GM12878 (cell line): Measurements from ENCODE around the gene LGI2.

Experiments
- BRCA1 ChIP-seq: IDR thresholded peaks from 2 replicates; pipeline ENCODE4 v1.6.1; 2011; ENCODE audit warnings: low read depth, low read length, improper control_type of control experiment
- CREM ChIP-seq: IDR thresholded peaks from 2 replicates; pipeline ENCODE4 v1.6.1; 2014; ENCODE audit warnings: antibody characterized with exemption, low read depth
- EGR1 ChIP-seq, 2 experiments: IDR thresholded peaks; 1 replicate in 1 of 2; 2 replicates in 1 of 2; pipeline ENCODE4 v1.6.1; 2011 to 2012; ENCODE audit warnings: low read depth in 2 of 2, low read length in 2 of 2, borderline replicate concordance in 1 of 2, mild to moderate bottlenecking in 1 of 2, moderate library complexity in 1 of 2
- FOXM1 ChIP-seq: IDR thresholded peaks from 2 replicates; pipeline ENCODE4 v1.6.1; 2012; ENCODE audit warnings: low read depth, mild to moderate bottlenecking, inconsistent platforms, low read length, moderate library complexity
- GABPA ChIP-seq: IDR thresholded peaks from 2 replicates; pipeline ENCODE4 v1.6.1; 2014; ENCODE audit warnings: antibody characterized with exemption, low read depth, mild to moderate bottlenecking, inconsistent platforms
- POLR2A ChIP-seq: IDR thresholded peaks from 2 replicates; pipeline ENCODE4 v1.6.1; 2011; ENCODE audit warnings: low read depth, mild to moderate bottlenecking, low read length
- RAD21 ChIP-seq: IDR thresholded peaks from 2 replicates; pipeline ENCODE4 v1.6.1; 2011; ENCODE audit warnings: mild to moderate bottlenecking, low read depth, low read length, moderate library complexity; ENCODE audit not compliant: insufficient read depth
- SIN3A ChIP-seq: IDR thresholded peaks from 2 replicates; pipeline ENCODE4 v1.6.1; 2012; ENCODE audit warnings: low read depth, low read length, improper control_type of control experiment
- SUZ12 ChIP-seq: fragments of 200-600 bp; sonication (generic); IDR thresholded peaks from one replicate; pipeline ENCODE4 v1.6.1; 2018; ENCODE audit warnings: antibody characterized with exemption, mild to moderate bottlenecking; ENCODE audit not compliant: unreplicated experiment
- TF ChIP-seq, protein P1 (sequence below), 3 experiments: IDR thresholded peaks in 2 of 3; conservative IDR thresholded peaks in 1 of 3; 2 replicates each; pipeline ENCODE4 v1.5.1; 2011; ENCODE audit warnings: low read depth in 3 of 3, low read length in 3 of 3, mild to moderate bottlenecking in 3 of 3, control low read depth in 2 of 3, moderate library complexity in 2 of 3, inconsistent platforms in 1 of 3, mixed read lengths in 1 of 3; ENCODE audit not compliant: control insufficient read depth in 2 of 3, insufficient read depth in 1 of 3; ENCODE audit errors: extremely low read depth in 1 of 3
- TF ChIP-seq, protein P2 (sequence below): IDR thresholded peaks from 2 replicates; pipeline ENCODE4 v1.6.1; 2012; ENCODE audit warnings: mild to moderate bottlenecking, low read depth, low read length
- TF ChIP-seq, protein P3 (sequence below): IDR thresholded peaks from 2 replicates; pipeline ENCODE4 v1.6.1; 2011; ENCODE audit warnings: low read depth, low read length, improper control_type of control experiment, borderline replicate concordance

DNA sequence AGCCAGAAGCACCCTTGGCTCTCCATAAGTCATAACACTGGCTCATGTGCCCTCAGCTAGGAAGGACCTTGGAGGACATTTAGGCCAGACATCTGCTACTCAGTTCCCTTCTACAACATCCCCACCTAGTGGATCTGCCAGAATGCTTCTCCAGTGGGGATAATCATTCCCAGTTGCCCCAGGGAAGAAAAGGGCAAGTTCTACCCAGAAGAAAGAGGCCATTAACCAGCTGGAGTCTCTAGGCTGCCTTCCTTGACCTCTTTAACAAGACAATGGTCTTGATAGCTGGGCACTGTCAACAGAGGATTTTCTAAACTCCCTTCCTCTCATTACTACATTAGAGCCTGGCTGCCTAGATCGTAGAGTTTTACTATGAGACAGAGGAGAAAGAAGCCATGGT lies 42.0 kb downstream of the LGI2 start:
- TF ChIP-seq SIN3A (no peak), CREM (no peak), SUZ12 (no peak), EGR1 (IDR thresholded peaks at IDR 0.05; ENCODE audit: borderline replicate concordance in 1 of 2, low read depth in 2 of 2, low read length in 2 of 2) (no peak), RAD21 (peak; percentile 26; the same call in 1 of the 2 replicates), GABPA (no peak), POLR2A (no peak), BRCA1 (no peak), FOXM1 (no peak)
- TF ChIP-seq, protein P1, sequence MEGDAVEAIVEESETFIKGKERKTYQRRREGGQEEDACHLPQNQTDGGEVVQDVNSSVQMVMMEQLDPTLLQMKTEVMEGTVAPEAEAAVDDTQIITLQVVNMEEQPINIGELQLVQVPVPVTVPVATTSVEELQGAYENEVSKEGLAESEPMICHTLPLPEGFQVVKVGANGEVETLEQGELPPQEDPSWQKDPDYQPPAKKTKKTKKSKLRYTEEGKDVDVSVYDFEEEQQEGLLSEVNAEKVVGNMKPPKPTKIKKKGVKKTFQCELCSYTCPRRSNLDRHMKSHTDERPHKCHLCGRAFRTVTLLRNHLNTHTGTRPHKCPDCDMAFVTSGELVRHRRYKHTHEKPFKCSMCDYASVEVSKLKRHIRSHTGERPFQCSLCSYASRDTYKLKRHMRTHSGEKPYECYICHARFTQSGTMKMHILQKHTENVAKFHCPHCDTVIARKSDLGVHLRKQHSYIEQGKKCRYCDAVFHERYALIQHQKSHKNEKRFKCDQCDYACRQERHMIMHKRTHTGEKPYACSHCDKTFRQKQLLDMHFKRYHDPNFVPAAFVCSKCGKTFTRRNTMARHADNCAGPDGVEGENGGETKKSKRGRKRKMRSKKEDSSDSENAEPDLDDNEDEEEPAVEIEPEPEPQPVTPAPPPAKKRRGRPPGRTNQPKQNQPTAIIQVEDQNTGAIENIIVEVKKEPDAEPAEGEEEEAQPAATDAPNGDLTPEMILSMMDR (IDR thresholded peaks at IDR 0.05 in 2 of 3, conservative IDR thresholded peaks at IDR 0.05 in 1 of 3; ENCODE audit: control insufficient read depth in 2 of 3, extremely low read depth in 1 of 3, insufficient read depth in 1 of 3, low read depth in 3 of 3, low read length in 3 of 3), result peak; percentile 14 to 24 (median 24); a peak in 3 of 6 replicates
- TF ChIP-seq, protein P2, sequence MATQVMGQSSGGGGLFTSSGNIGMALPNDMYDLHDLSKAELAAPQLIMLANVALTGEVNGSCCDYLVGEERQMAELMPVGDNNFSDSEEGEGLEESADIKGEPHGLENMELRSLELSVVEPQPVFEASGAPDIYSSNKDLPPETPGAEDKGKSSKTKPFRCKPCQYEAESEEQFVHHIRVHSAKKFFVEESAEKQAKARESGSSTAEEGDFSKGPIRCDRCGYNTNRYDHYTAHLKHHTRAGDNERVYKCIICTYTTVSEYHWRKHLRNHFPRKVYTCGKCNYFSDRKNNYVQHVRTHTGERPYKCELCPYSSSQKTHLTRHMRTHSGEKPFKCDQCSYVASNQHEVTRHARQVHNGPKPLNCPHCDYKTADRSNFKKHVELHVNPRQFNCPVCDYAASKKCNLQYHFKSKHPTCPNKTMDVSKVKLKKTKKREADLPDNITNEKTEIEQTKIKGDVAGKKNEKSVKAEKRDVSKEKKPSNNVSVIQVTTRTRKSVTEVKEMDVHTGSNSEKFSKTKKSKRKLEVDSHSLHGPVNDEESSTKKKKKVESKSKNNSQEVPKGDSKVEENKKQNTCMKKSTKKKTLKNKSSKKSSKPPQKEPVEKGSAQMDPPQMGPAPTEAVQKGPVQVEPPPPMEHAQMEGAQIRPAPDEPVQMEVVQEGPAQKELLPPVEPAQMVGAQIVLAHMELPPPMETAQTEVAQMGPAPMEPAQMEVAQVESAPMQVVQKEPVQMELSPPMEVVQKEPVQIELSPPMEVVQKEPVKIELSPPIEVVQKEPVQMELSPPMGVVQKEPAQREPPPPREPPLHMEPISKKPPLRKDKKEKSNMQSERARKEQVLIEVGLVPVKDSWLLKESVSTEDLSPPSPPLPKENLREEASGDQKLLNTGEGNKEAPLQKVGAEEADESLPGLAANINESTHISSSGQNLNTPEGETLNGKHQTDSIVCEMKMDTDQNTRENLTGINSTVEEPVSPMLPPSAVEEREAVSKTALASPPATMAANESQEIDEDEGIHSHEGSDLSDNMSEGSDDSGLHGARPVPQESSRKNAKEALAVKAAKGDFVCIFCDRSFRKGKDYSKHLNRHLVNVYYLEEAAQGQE, result no peak
- TF ChIP-seq, protein P3, sequence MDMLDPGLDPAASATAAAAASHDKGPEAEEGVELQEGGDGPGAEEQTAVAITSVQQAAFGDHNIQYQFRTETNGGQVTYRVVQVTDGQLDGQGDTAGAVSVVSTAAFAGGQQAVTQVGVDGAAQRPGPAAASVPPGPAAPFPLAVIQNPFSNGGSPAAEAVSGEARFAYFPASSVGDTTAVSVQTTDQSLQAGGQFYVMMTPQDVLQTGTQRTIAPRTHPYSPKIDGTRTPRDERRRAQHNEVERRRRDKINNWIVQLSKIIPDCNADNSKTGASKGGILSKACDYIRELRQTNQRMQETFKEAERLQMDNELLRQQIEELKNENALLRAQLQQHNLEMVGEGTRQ, result no peak
